ENCODE results near the gene TNFRSF13B.

GRCh38 chr17:16932156-16932555, 39.8 kb downstream of the TNFRSF13B start:
- TF ChIP-seq CTCF (IDR thresholded peaks at IDR 0.05) (no peak), ZFX (IDR thresholded peaks at IDR 0.05; ENCODE audit: borderline replicate concordance) (no peak)

Data from 22Rv1 (cell line).